Hematopoietic multipotent progenitor cell treated with erythropoietin and hydrocortisone succinate and interleukin-3 and kit ligand, for 6 days (in vitro differentiated cells): Measurements from ENCODE around the gene GDA.

Source experiments
- DNase-seq: peaks from one replicate; pipeline ENCODE4 v3.0.0-alpha.2; 2015

Gene GDA

GRCh38 chr9:72149231-72149975 lies at the start of gene GDA:
TSS of gene GDA (plus strand) at chr9:72149440. CDS start at chr9:72149560, 120 bp downstream.
- DNase-seq: no peak

- DNase-seq: no peak
Measured at GRCh38 chr9:72102520-72102919, 46.7 kb upstream of the GDA start.

GRCh38 chr9:72113056-72113455 lies 36.2 kb upstream of the GDA start:
- no peak for DNase-seq

- DNase-seq: no peak
Measured at GRCh38 chr9:72119853-72120252, 29.4 kb upstream of the GDA start.

DNA sequence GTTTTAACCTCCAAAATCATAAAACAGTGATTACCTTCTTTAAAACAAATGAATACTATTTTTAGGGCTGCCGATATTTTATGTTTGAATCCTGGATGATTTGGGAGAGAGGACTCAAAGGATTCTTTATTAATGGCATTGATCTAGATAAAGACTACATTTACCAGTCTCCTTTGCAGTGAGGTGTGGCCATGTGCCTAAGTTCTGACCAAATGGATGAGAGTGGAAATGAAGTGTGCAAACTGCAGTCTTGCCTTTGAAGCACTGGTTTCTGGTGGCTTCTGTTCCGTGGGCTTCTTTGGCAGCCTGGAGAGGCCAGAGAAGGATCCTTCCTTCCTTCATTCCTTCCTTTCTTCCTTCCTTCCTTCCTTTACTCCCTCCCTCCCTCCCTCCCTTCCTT lies 24.3 kb upstream of the GDA start:
- no peak for DNase-seq

- DNase-seq: no peak
Measured at GRCh38 chr9:72127753-72128152, 21.5 kb upstream of the GDA start.

DNA sequence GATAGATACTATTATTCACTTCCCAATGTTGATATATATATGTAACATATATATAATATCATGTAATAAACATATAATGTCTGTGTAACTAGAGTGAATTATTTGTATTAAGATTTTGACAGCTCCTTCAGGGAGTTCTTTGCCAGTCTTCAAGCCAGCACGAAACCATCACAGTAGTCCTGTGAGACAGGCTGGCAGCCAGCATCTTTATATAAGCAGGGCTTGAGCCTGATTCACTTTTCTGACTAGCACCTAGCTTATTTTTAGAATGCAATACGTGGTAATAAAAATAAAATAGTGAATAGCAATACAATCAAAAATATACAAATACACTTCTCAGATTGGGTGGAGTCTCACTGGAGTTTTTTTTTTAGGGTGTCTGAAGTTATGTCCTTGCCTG lies 20.7 kb upstream of the GDA start:
- DNase-seq: no peak

- DNase-seq: no peak
Measured at GRCh38 chr9:72129271-72130156, 19.7 kb upstream of the GDA start.

GRCh38 chr9:72130321-72130720 lies 18.9 kb upstream of the GDA start:
- DNase-seq: no peak

GRCh38 chr9:72131206-72131605 lies 18.0 kb upstream of the GDA start:
- no peak for DNase-seq

GRCh38 chr9:72132052-72132451 lies 17.2 kb upstream of the GDA start:
- DNase-seq: no peak

GRCh38 chr9:72133365-72134035 lies 15.7 kb upstream of the GDA start:
- no peak for DNase-seq

DNA sequence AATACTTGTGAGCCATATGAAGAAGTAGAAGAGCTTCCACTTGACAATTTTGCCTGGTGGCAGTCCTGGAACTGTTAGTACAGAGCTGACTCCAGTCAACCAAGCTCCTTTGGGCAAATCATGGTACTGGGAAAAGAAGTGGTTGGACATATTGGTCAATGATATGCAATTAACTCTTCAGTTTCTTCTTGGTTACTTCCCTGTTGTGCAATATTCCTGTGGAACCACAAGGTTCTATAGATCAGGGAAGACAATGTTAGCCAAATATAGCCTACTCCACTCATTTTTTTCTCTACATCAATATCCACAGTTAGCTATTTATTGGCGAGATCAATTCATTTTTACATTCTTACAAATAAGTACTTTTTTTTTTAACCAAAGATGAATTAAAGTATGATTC lies 14.4 kb upstream of the GDA start:
- DNase-seq: no peak

- DNase-seq: no peak
Measured at GRCh38 chr9:72137697-72138365, 11.4 kb upstream of the GDA start.

GRCh38 chr9:72139226-72139625 lies 10.0 kb upstream of the GDA start:
- no peak for DNase-seq

GRCh38 chr9:72140586-72140985 lies 8.7 kb upstream of the GDA start:
- DNase-seq: no peak

- DNase-seq: no peak
Measured at GRCh38 chr9:72141484-72141883, 7.8 kb upstream of the GDA start.

- no peak for DNase-seq
Measured at GRCh38 chr9:72144756-72145492, 4.3 kb upstream of the GDA start.

DNA sequence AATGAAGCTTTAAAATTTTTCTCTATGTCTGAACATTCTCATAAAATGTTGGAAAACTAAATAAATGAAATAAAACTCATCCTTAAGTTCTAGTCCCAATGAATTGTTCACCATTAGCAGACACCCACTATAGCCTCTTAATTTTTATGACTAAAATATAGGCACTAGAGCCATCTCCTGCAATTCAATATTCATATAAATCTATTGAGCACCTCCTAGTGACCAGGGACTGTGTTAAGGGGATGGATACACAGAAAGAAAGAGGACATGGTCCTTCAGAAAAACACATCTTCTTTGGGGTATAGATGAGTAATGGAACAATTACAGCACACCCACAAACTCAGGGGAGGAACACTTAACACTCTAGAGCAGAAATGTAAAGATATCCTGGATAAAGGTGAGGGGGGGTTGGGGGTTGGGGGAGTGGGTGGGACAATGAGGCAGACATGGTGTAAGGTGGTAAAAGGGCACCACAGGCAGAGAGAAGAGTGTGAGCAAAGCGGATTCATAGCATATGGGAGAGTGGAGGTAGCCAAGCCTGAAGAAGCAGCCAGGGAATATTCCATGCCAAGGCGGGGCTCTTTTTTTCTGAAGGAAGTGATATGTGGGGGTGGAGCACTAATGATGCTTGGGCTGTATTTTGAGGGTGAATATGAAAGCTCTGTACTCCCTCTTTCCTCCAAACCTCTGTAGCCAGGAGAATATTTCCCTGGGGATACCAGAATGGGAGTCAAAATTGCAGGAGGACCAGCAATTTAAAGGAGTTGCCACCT lies 3.3 kb upstream of the GDA start:
- no peak for DNase-seq

- DNase-seq: no peak
Measured at GRCh38 chr9:72147676-72148075, 1.6 kb upstream of the GDA start.

DNA sequence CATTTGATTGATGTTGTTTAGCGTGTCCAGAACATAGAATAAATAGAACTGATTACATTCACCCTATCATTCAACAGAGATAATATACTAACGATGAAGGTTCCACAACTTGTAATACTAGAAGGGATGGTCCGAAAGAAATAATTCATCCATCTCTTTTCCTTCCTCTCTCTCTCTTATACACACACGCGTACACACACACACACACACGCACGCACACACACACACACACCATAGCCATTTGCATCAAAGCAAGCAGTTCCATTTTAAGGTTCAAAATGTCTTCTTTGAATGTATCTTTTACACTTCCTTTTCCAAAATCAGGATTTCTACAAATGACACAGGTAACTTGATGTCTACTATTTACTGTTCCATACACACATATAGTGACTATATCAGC lies 887 bp downstream of the GDA start:
- no peak for DNase-seq

- DNase-seq: no peak
Measured at GRCh38 chr9:72150661-72151060, 1.4 kb downstream of the GDA start.
